HEK293T (cell line): ENCODE measurements around the gene CFAP61.

ENCODE experiments used
- ARNT ChIP-seq: fragments of 450-650 bp; IDR thresholded peaks from 2 replicates; pipeline ENCODE4 v1.6.1; 2017; ENCODE audit warnings: mild to moderate bottlenecking
- BHLHE40 ChIP-seq: fragments of 450-650 bp; IDR thresholded peaks from 2 replicates; pipeline ENCODE4 v1.6.1; 2016; ENCODE audit warnings: mild to moderate bottlenecking, moderate library complexity, borderline replicate concordance
- ELF4 ChIP-seq: fragments of 450-650 bp; IDR thresholded peaks from 2 replicates; pipeline ENCODE4 v1.6.1; 2017; ENCODE audit warnings: antibody characterized with exemption
- FOXA1 ChIP-seq: fragments of 450-650 bp; IDR thresholded peaks from 2 replicates; pipeline ENCODE4 v1.6.1; 2016; ENCODE audit warnings: mild to moderate bottlenecking
- FOXK2 ChIP-seq: fragments of 450-650 bp; IDR thresholded peaks from 2 replicates; pipeline ENCODE4 v1.6.1; 2016; ENCODE audit warnings: mild to moderate bottlenecking
- FOXM1 ChIP-seq: fragments of 450-650 bp; IDR thresholded peaks from 2 replicates; pipeline ENCODE4 v1.6.1; 2017; ENCODE audit warnings: mild to moderate bottlenecking, borderline replicate concordance
- HDGF ChIP-seq: fragments of 450-650 bp; IDR thresholded peaks from 2 replicates; pipeline ENCODE4 v1.6.1; 2017; ENCODE audit warnings: antibody characterized with exemption, borderline replicate concordance
- LEF1 ChIP-seq: fragments of 450-650 bp; IDR thresholded peaks from 2 replicates; pipeline ENCODE4 v1.6.1; 2017; ENCODE audit warnings: mild to moderate bottlenecking, borderline replicate concordance
- PKNOX1 ChIP-seq: fragments of 450-650 bp; IDR thresholded peaks from 2 replicates; pipeline ENCODE4 v1.6.1; 2016
- SP1 ChIP-seq: fragments of 450-650 bp; IDR thresholded peaks from 2 replicates; pipeline ENCODE4 v1.6.1; 2017
- TARDBP ChIP-seq: fragments of 450-650 bp; IDR thresholded peaks from 2 replicates; pipeline ENCODE4 v1.6.1; 2016
- ZNF384 ChIP-seq: fragments of 450-650 bp; IDR thresholded peaks from 2 replicates; pipeline ENCODE4 v1.6.1; 2016

- TF ChIP-seq ZNF384 = no peak
- TF ChIP-seq ARNT = no peak
- no peak for TF ChIP-seq FOXA1
- no peak for TF ChIP-seq BHLHE40
- no peak for TF ChIP-seq FOXK2
- TF ChIP-seq ELF4 = no peak
- no peak for TF ChIP-seq FOXM1
- no peak for TF ChIP-seq LEF1
- no peak for TF ChIP-seq HDGF
- TF ChIP-seq PKNOX1 = no peak
- TF ChIP-seq SP1 = no peak
- TF ChIP-seq TARDBP = no peak
These were observed 215.5 kb downstream of the CFAP61 start for GRCh38 chr20:20267685-20268370.
